Esophagus squamous epithelium (tissue), 5 donors: ENCODE results near the gene NTNG2. TPM values are rescaled to one million over a fixed set of nuclear protein-coding genes. Genes with fewer than 3 reads are reported as not detected.

Experiments used
- DNase-seq: peaks from one replicate; lab custom pipeline; 2025; lab: John Stamatoyannopoulos, UW
- H3K27ac ChIP-seq, 4 donors: fragments of 200-600 bp; sonication (generic); one replicate each; pipeline ENCODE4 v1.5.1; 2016 to 2019; ENCODE audit warnings: mild to moderate bottlenecking in 1 of 4
- H3K27me3 ChIP-seq, 4 donors: fragments of 200-600 bp; sonication (generic); 1 replicate in 3 of 4; 2 replicates in 1 of 4; pipeline versions ENCODE4 v1.5.1 to v1.6.0; 2017 to 2021; ENCODE audit warnings: antibody characterized with exemption in 1 of 4
- H3K36me3 ChIP-seq, 3 donors: fragments of 200-600 bp; sonication (generic); one replicate each; pipeline ENCODE4 v1.5.1; 2016 to 2019
- H3K4me1 ChIP-seq, 3 donors: fragments of 200-600 bp; sonication (generic); one replicate each; pipeline ENCODE4 v1.5.1; 2017 to 2019
- H3K4me3 ChIP-seq, 4 donors: fragments of 200-600 bp; sonication (generic); 1 replicate in 3 of 4; 2 replicates in 1 of 4; pipeline ENCODE4 v1.5.1; 2016 to 2019; ENCODE audit warnings: mild to moderate bottlenecking in 2 of 4, moderate library complexity in 1 of 4
- H3K9me3 ChIP-seq, 3 donors: fragments of 200-600 bp; sonication (generic); one replicate each; pipeline ENCODE4 v1.5.1; 2016 to 2019
- POLR2A ChIP-seq, 4 donors: fragments of 450-650 bp; IDR thresholded peaks; one replicate each; pipeline ENCODE4 v1.6.1; 2017; ENCODE audit warnings: antibody characterized with exemption in 4 of 4, mild to moderate bottlenecking in 4 of 4, moderate library complexity in 3 of 4
- WGBS, 2 donors: methylation state at CpG; one replicate each; pipeline ENCODE4 v1.1.5; 2018; 5-methylcytosine and 5-hydroxymethylcytosine counted together
- intact Hi-C: fragments of 100-400 bp; cut with DNase I; formaldehyde crosslinking; loops from one replicate; pipeline ENCODE4 v1.15.0; 2022
- total RNA-seq, 4 donors: library from RNA; depleted of rRNA; stranded (reverse); fragments of >200 nt; gene quantifications; one replicate each; pipeline ENCODE4 v1.1.0, GENCODE V29; 2016
- TF ChIP-seq, protein P1 (sequence below), 6 experiments: fragments of 450-650 bp in 4 of 6; fragments of 200-600 bp in 2 of 6; sonication (generic) in 2 of 6; IDR thresholded peaks; one replicate each; pipeline ENCODE4 v1.5.1; 2016 to 2019; ENCODE audit warnings: antibody characterized with exemption in 6 of 6, mild to moderate bottlenecking in 4 of 6, moderate library complexity in 4 of 6
- donor health status: DM: yes; HTN: yes; CAD: no.

The NTNG2 gene
- total RNA-seq, 4 donors from 2014 or later = 0.08 to 0.95 (median 0.29) TPM

DNA sequence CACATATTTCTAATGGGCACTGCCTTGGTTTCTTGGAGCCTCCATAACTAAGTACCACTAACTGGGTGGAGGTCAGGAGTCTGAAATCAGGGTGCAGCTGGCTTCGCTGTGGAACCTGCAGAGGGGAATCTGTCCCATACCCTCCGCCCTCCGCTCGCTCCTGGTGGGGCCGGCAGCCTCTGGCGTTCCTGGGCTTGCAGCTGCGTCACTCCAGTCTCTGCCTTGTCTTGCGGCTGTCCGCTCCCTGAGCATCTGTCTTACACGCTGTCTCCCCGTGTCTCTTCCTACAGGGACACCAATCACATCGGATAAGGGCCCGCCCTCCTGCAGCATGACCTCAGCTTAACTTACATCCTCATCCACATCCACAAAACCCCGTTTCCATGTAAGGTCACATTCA is 45.4 kb downstream of the NTNG2 start:
- no peak overlapping the region for H3K27ac ChIP-seq
- no peak for DNase-seq
- no peak overlapping the region for H3K4me3 ChIP-seq
- intact Hi-C loops = no loop called here
- H3K9me3 ChIP-seq = peaks cover 0 to 9% (median 5%) of the 10 kb centered on the region in 3 donors
- 68% methylated on average over 14 of the region's 14 CpGs; no CpG with 5 or more reads in 1 of the 2 donors for WGBS, 2 donors
- H3K4me1 ChIP-seq = no peaks in the 10 kb centered on the region
- TF ChIP-seq POLR2A (IDR thresholded peaks at IDR 0.05) = no peak
- TF ChIP-seq, protein P1, sequence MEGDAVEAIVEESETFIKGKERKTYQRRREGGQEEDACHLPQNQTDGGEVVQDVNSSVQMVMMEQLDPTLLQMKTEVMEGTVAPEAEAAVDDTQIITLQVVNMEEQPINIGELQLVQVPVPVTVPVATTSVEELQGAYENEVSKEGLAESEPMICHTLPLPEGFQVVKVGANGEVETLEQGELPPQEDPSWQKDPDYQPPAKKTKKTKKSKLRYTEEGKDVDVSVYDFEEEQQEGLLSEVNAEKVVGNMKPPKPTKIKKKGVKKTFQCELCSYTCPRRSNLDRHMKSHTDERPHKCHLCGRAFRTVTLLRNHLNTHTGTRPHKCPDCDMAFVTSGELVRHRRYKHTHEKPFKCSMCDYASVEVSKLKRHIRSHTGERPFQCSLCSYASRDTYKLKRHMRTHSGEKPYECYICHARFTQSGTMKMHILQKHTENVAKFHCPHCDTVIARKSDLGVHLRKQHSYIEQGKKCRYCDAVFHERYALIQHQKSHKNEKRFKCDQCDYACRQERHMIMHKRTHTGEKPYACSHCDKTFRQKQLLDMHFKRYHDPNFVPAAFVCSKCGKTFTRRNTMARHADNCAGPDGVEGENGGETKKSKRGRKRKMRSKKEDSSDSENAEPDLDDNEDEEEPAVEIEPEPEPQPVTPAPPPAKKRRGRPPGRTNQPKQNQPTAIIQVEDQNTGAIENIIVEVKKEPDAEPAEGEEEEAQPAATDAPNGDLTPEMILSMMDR (IDR thresholded peaks at IDR 0.05) = no peak
- H3K36me3 ChIP-seq = no peaks in the 10 kb centered on the region
- H3K27me3 ChIP-seq = peaks cover 0 to 79% (median 0%) of the 10 kb centered on the region in 4 donors

DNA sequence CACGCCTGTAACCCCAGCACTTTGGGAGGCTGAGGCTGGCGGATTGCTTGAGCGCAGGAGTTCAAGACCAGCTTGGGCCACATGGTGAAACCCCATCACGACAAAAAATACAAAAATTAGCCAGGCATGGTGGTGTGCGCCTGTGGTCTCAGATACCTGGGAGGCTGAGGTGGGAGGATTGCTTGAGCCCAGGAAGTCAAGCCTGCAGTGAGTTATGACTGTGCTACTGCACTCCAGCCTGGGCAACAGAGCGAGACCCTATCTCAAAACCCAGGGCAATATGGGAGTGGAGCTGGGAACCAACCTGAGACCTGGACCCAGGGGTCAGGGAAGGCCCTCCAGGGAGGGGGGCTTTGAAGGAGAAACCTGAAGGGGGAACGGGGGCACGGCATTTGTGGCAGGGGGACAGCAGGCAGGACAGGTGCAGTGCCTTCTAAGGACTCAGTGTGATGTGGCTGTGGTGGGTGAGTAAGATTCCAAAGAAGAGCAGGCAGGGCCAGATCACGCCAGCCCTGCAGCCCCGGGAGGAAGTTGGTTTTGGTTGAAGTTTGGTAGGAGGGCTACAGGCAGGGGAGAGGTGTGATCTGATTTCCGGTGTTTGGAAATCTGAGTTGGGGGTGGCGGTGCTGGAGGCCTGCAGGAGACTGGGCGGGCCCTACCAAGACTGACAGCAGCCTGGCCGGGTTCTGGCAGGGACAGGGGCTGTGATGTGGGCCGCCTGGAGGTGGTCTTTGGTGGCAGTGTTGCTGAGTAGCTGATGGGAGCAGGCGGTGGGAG is 46.2 kb downstream of the NTNG2 start:
- Histone ChIP-seq H3K27me3 (peaks cover 0 to 78% (median 0%) of the 10 kb centered on the region in 4 donors), H3K4me3 (no peak overlapping the region), H3K36me3 (no peaks in the 10 kb centered on the region), H3K27ac (no peak overlapping the region), H3K9me3 (peaks cover 0 to 9% (median 5%) of the 10 kb centered on the region in 3 donors), H3K4me1 (no peaks in the 10 kb centered on the region)
- TF ChIP-seq, protein P1 (IDR thresholded peaks at IDR 0.05) = no peak
- no peak for TF ChIP-seq POLR2A (IDR thresholded peaks at IDR 0.05)
- intact Hi-C loops = no loop called here
- DNase-seq = no peak
- 60 to 67% methylated on average over 12 to 16 of the region's 16 CpGs for WGBS, 2 donors

DNA sequence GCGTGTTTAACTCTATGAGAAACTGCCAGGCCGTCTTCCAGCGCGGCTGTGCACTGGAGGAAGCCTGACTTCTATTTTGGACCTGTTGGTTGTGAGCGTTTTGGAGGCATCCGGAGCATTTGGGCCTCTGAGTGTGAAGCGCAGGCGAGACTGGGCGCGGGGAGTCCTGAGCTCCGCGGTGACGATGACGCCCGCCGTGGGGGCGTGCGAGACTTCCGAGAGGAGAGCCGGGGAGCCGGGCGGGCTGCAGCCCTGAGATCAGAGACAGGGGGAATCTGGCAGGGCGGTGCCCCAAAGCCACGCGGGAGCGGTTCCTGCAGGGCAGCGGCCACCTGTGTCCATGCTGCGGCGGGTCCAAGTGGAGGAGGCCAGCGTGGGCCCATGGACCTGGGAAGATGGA is 47.4 kb downstream of the NTNG2 start:
- 40 to 80% methylated on average over 1 to 5 of the region's 30 CpGs for WGBS, 2 donors
- intact Hi-C loops = no loop called here
- H3K4me1 ChIP-seq = peaks cover 0 to 6% (median 0%) of the 10 kb centered on the region in 3 donors
- peaks cover 0 to 9% (median 5%) of the 10 kb centered on the region in 3 donors for H3K9me3 ChIP-seq
- H3K36me3 ChIP-seq = no peaks in the 10 kb centered on the region
- no peak overlapping the region for H3K27ac ChIP-seq
- TF ChIP-seq POLR2A (IDR thresholded peaks at IDR 0.05) = no peak
- TF ChIP-seq, protein P1 (IDR thresholded peaks at IDR 0.05) = no peak
- H3K4me3 ChIP-seq = no peak overlapping the region
- peaks cover 0 to 72% (median 0%) of the 10 kb centered on the region in 4 donors for H3K27me3 ChIP-seq
- DNase-seq = no peak

DNA sequence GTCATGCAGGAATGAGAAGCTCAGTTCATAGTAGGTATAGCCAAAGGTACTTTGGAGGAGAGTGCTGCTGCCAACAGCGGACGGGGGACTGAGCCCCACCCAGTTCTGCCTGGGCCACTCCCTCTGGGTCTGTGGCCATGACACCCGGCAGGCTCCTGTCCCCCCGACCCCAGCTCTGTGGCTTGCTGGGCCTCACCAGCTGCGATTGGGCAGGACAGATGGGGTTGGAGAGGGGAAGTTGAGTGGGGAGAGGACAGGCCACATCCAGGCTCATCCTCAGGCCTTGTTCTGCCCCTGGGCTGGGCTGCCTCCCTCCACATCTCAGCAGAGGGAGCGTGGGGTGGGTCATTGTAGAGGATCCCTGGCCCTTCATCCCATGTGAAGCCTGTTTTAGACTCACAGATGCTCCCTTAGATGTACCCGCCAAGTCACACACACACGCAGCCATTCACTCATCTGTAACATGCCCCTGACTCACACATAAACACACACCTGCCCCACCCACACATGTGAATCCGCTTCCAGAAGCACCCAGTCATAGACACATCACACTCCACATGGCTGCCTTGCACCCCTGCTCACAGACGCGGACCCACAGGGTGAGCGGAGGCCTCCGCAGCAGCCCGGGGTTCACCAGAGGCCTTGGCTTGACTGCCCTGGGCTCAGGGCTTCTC is 48.8 kb downstream of the NTNG2 start:
- intact Hi-C loops = no loop called here
- WGBS, 2 donors = 42 to 47% methylated on average over 3 to 8 of the region's 14 CpGs
- H3K4me1 ChIP-seq = peaks cover 0 to 7% (median 0%) of the 10 kb centered on the region in 3 donors
- peaks cover 0 to 71% (median 0%) of the 10 kb centered on the region in 4 donors for H3K27me3 ChIP-seq
- H3K27ac ChIP-seq = no peak overlapping the region
- no peaks in the 10 kb centered on the region for H3K36me3 ChIP-seq
- no peak for DNase-seq
- TF ChIP-seq, protein P1 (IDR thresholded peaks at IDR 0.05) = no peak
- no peak for TF ChIP-seq POLR2A (IDR thresholded peaks at IDR 0.05)
- no peaks in the 10 kb centered on the region for H3K9me3 ChIP-seq
- no peak overlapping the region for H3K4me3 ChIP-seq

DNA sequence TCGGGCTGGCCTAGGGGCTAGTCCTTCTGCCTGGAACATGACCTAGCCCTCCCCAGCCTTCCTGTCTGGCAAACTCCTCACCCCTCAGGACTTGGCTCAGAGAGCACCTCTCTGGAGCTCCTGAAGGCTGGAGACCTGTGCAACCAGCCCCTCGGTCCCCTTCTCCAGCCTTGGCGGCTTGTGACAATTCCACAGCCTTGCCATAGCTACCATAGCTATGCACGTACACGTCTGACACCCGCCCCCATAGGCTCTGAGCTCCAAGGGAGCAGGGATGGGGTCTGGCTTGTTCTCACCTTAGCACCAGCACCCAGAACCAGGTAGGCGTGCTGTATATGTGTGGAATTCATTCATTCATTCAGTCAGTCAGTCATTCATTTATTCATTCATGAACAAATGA is 49.7 kb downstream of the NTNG2 start:
- Histone ChIP-seq H3K9me3 (no peaks in the 10 kb centered on the region), H3K4me3 (no peak overlapping the region), H3K36me3 (no peaks in the 10 kb centered on the region), H3K27me3 (peaks cover 0 to 71% (median 0%) of the 10 kb centered on the region in 4 donors), H3K4me1 (peaks cover 0 to 7% (median 0%) of the 10 kb centered on the region in 3 donors), H3K27ac (no peak overlapping the region)
- DNase-seq = no peak
- intact Hi-C loops = no loop called here
- TF ChIP-seq, protein P1 (IDR thresholded peaks at IDR 0.05) = no peak
- TF ChIP-seq POLR2A (IDR thresholded peaks at IDR 0.05) = no peak
- 76 to 82% methylated on average over 5 to 7 of the region's 7 CpGs for WGBS, 2 donors
